Measurements from ENCODE around the gene HLA-A. TPM values are rescaled to one million over a fixed set of nuclear protein-coding genes. Genes with fewer than 3 reads are reported as not detected.
"Not testable (repeated sequence)": the region's sequence is repeated elsewhere in the genome, so short reads cannot be mapped to it uniquely, and the experiment has no call there.

The HLA-A gene
- total RNA-seq, 1 donor from 2014 or later: 60.2 TPM

- Mint-ChIP-seq H3K36me3 (ENCODE audit: unreplicated experiment) (peaks cover 4% of the 10 kb centered on the region), H3K4me3 (ENCODE audit: unreplicated experiment) (no peak overlapping the region), H3K9me3 (ENCODE audit: unreplicated experiment) (peaks cover 2% of the 10 kb centered on the region), H3K4me1 (ENCODE audit: low read depth, unreplicated experiment) (peaks cover 3% of the 10 kb centered on the region), H3K27me3 (ENCODE audit: unreplicated experiment) (no peaks in the 10 kb centered on the region), H3K27ac (ENCODE audit: unreplicated experiment) (no peak overlapping the region)
- no peak for TF ChIP-seq CTCF (IDR thresholded peaks at IDR 0.05; ENCODE audit: partially characterized antibody, unreplicated experiment)
- DNase-seq: no peak
Measured at GRCh38 chr6:29956518-29956917, 14.2 kb downstream of the HLA-A start.

GRCh38 chr6:29958046-29958445 lies 15.7 kb downstream of the HLA-A start:
- Mint-ChIP-seq H3K9me3 (ENCODE audit: unreplicated experiment) (peaks cover 2% of the 10 kb centered on the region), H3K27me3 (ENCODE audit: unreplicated experiment) (no peaks in the 10 kb centered on the region), H3K4me1 (ENCODE audit: low read depth, unreplicated experiment) (peaks cover 10% of the 10 kb centered on the region), H3K27ac (ENCODE audit: unreplicated experiment) (no peak overlapping the region), H3K36me3 (ENCODE audit: unreplicated experiment) (peaks cover 4% of the 10 kb centered on the region), H3K4me3 (ENCODE audit: unreplicated experiment) (no peak overlapping the region)
- DNase-seq: no peak
- no peak for TF ChIP-seq CTCF (IDR thresholded peaks at IDR 0.05; ENCODE audit: partially characterized antibody, unreplicated experiment)

- peaks cover 4% of the 10 kb centered on the region for H3K36me3 Mint-ChIP-seq (ENCODE audit: unreplicated experiment)
- peaks cover 2% of the 10 kb centered on the region for H3K9me3 Mint-ChIP-seq (ENCODE audit: unreplicated experiment)
- no peak for DNase-seq
- peak overlapping the region; percentile 18 for H3K4me3 Mint-ChIP-seq (ENCODE audit: unreplicated experiment)
- peaks cover 12% of the 10 kb centered on the region for H3K4me1 Mint-ChIP-seq (ENCODE audit: low read depth, unreplicated experiment)
- no peak overlapping the region for H3K27ac Mint-ChIP-seq (ENCODE audit: unreplicated experiment)
- TF ChIP-seq CTCF (IDR thresholded peaks at IDR 0.05; ENCODE audit: partially characterized antibody, unreplicated experiment): no peak
- no peaks in the 10 kb centered on the region for H3K27me3 Mint-ChIP-seq (ENCODE audit: unreplicated experiment)
Measured at GRCh38 chr6:29958921-29959320, 16.6 kb downstream of the HLA-A start.

- Mint-ChIP-seq H3K4me1 (ENCODE audit: low read depth, unreplicated experiment) (peaks cover 16% of the 10 kb centered on the region), H3K9me3 (ENCODE audit: unreplicated experiment) (peaks cover 6% of the 10 kb centered on the region), H3K27ac (ENCODE audit: unreplicated experiment) (no peak overlapping the region), H3K36me3 (ENCODE audit: unreplicated experiment) (peaks cover 4% of the 10 kb centered on the region), H3K27me3 (ENCODE audit: unreplicated experiment) (peaks cover 2% of the 10 kb centered on the region), H3K4me3 (ENCODE audit: unreplicated experiment) (no peak overlapping the region)
- no peak for DNase-seq
- TF ChIP-seq CTCF (IDR thresholded peaks at IDR 0.05; ENCODE audit: partially characterized antibody, unreplicated experiment): no peak
Measured at GRCh38 chr6:29959467-29959866, 17.1 kb downstream of the HLA-A start.

- Mint-ChIP-seq H3K27ac (ENCODE audit: unreplicated experiment) (no peak overlapping the region), H3K36me3 (ENCODE audit: unreplicated experiment) (peaks cover 3% of the 10 kb centered on the region), H3K4me3 (ENCODE audit: unreplicated experiment) (no peak overlapping the region), H3K27me3 (ENCODE audit: unreplicated experiment) (peaks cover 10% of the 10 kb centered on the region), H3K4me1 (ENCODE audit: low read depth, unreplicated experiment) (peaks cover 37% of the 10 kb centered on the region), H3K9me3 (ENCODE audit: unreplicated experiment) (peaks cover 14% of the 10 kb centered on the region)
- no peak for TF ChIP-seq CTCF (IDR thresholded peaks at IDR 0.05; ENCODE audit: partially characterized antibody, unreplicated experiment)
- no peak for DNase-seq
Measured at GRCh38 chr6:29961966-29962365, 19.6 kb downstream of the HLA-A start.

- not testable (repeated sequence) for H3K36me3 Mint-ChIP-seq (ENCODE audit: unreplicated experiment); H3K27me3 Mint-ChIP-seq (ENCODE audit: unreplicated experiment); H3K4me3 Mint-ChIP-seq (ENCODE audit: unreplicated experiment); DNase-seq
- Mint-ChIP-seq H3K27ac (ENCODE audit: unreplicated experiment) (peak overlapping the region; percentile 100), H3K4me1 (ENCODE audit: low read depth, unreplicated experiment) (peaks cover 47% of the 10 kb centered on the region), H3K9me3 (ENCODE audit: unreplicated experiment) (peaks cover 17% of the 10 kb centered on the region)
Measured at GRCh38 chr6:29963697-29964096, 21.4 kb downstream of the HLA-A start.
